Measurements from ENCODE around the gene TMEM106B. TPM values are rescaled to one million over a fixed set of nuclear protein-coding genes. Genes with fewer than 3 reads are reported as not detected.

TMEM106B gene
- polyA plus RNA-seq, 3 donors = 76.5 to 96.5 (median 95.9) TPM

DNA sequence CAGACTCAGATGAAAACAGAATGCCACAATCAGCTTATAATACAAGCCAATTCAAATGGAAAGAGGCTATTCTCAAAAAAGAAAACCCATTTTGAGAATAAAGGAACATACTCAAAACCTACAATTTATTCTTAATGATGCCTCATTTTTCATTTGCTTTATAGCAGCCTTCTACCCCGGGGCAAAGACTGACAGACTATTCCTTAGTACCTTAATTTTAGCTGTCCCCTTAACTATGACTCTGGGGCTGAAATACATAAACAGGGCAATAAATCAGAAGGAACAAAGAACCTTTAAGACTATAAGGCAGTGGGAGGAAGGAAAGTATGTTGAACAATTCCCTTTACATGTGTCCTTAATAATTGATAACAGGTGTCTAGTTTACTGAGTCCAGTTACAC lies 76.8 kb downstream of the TMEM106B start:
- no peak for DNase-seq

DNA sequence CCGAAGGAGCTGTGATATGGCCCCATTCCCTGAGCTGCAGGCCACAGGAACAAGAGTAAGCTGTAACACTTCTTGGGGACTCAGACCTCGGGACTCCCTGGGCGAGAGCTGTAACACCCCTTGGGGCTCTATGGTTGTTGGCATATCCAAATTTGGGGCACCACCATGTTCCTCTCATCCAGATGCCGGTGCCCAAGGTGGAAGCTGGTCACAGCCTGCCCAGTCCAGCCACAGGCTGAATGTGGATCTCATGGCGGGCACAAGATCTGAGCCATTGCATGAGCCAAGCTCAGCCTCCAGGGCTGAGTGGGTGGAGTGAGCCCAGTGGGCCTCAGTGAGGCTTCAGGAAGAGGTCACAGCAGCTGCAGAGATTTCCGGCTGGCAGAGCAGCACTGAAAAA lies 78.9 kb downstream of the TMEM106B start:
- DNase-seq = no peak

- no peak for DNase-seq
Measured at GRCh38 chr7:12290761-12291160, 79.7 kb downstream of the TMEM106B start.

GRCh38 chr7:12291870-12292269 lies 80.8 kb downstream of the TMEM106B start:
- DNase-seq = no peak

Other genes with a start within 250 kb of the TMEM106B start
- gene VWDE, start 192.6 kb downstream of the TMEM106B start, polyA plus RNA-seq (ENCODE audit: insufficient read length in 3 of 3) = 1 to 10 TPM; 4.5 to 7.5 (median 5.1) TPM

All from renal pelvis (tissue), 4 donors.